Osteoblast (primary cell): ENCODE data around the gene CETP. TPM values are rescaled to one million over a fixed set of nuclear protein-coding genes. Genes with fewer than 3 reads are reported as not detected.

Source experiments
- DNase-seq: peaks from one replicate; pipeline ENCODE4 v3.0.0; 2011; ENCODE audit warnings: low spot score, mixed read lengths; ENCODE audit not compliant: insufficient read length; ENCODE audit errors: missing footprints
- H2AFZ ChIP-seq: 2 replicates; pipeline ENCODE4 v1.6.0; 2011; ENCODE audit warnings: mild to moderate bottlenecking, low read length
- H3K27ac ChIP-seq: 2 replicates; pipeline ENCODE4 v1.5.1; 2011; ENCODE audit warnings: mild to moderate bottlenecking, low read depth, low read length, moderate library complexity
- H3K27me3 ChIP-seq: 2 replicates; pipeline ENCODE4 v1.6.0; 2012; ENCODE audit warnings: mild to moderate bottlenecking, control low read depth, inconsistent platforms, low read length, moderate library complexity; ENCODE audit not compliant: insufficient read depth
- H3K36me3 ChIP-seq: 2 replicates; pipeline ENCODE4 v1.5.1; 2011; ENCODE audit warnings: mild to moderate bottlenecking, low read length, control low read depth, moderate library complexity; ENCODE audit not compliant: insufficient read depth
- H3K4me1 ChIP-seq: 2 replicates; pipeline ENCODE4 v1.5.1; 2011; ENCODE audit warnings: mild to moderate bottlenecking, low read length, control low read depth, moderate library complexity; ENCODE audit not compliant: insufficient read depth
- H3K4me2 ChIP-seq: 2 replicates; pipeline ENCODE4 v1.6.0; 2011; ENCODE audit warnings: mild to moderate bottlenecking, low read length; ENCODE audit not compliant: insufficient read depth
- H3K4me3 ChIP-seq: fragments of 200-600 bp; sonication (generic); 3 replicates; pipeline ENCODE4 v1.5.1; 2012; ENCODE audit warnings: mild to moderate bottlenecking, low read length, inconsistent platforms; ENCODE audit not compliant: insufficient read depth
- H3K79me2 ChIP-seq: 2 replicates; pipeline ENCODE4 v1.6.0; 2012; ENCODE audit warnings: mild to moderate bottlenecking, low read length, control low read depth, inconsistent platforms; ENCODE audit not compliant: insufficient read depth
- H3K9me3 ChIP-seq: 2 replicates; pipeline ENCODE4 v1.5.1; 2011; ENCODE audit warnings: low read depth, low read length, control low read depth
- H4K20me1 ChIP-seq: 2 replicates; pipeline ENCODE4 v1.6.0; 2012; ENCODE audit warnings: mild to moderate bottlenecking, low read length, control low read depth; ENCODE audit not compliant: insufficient read depth
- total RNA-seq: library from RNA; depleted of rRNA; stranded (reverse); fragments of >200 nt; gene quantifications from 2 replicates; pipeline ENCODE4 v1.2.3, GENCODE V29; 2012
- TF ChIP-seq, protein P1 (sequence below): IDR thresholded peaks from 2 replicates; pipeline ENCODE4 v1.5.1; 2011; ENCODE audit warnings: mild to moderate bottlenecking, low read depth, low read length, moderate library complexity; ENCODE audit errors: extremely low read depth

The CETP gene
- total RNA-seq, 1 donor: not detected

DNA sequence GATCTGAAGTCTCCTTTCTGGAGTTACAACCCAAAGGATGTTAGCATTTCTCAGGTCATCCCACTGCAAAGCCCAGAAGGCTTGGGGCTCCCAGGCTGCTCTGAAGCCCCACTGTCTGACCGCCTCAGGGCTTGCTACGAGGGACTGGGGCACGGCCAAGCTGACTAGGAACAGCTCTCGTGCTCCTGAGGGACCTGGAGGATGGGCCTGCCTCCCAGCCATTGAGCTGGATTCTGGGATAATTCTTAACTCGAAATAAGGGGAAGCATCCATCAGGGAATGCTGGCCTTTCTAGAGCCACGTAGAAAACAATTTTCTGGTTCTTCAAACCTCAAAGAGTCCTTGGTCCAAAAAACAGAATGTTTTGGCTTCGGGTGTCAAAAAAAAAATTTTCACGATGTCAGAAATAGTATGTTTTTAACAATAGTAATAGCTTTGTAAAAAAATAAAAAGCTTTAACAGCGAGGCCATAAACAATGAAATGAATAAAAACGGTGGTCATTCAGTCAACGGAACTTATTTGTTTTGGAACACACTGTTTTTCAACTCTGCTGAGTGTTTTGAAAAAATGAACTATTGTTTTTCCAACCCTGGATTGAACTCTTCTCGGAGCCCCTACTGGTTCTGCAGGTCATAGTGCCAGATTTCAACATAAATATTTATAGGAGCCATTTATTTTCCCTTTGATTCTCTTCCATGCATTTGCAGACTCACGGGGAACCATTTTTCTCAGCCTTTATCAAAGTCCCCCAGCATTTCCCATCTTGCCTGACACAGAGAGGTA lies 46.2 kb upstream of the CETP start:
- Histone ChIP-seq H3K9me3 (no peaks in the 10 kb centered on the region), H3K27me3 (peaks cover 5% of the 10 kb centered on the region), H3K79me2 (no peaks in the 10 kb centered on the region), H3K36me3 (no peaks in the 10 kb centered on the region), H3K27ac (peak overlapping the region; percentile 32), H3K4me1 (peaks cover 69% of the 10 kb centered on the region), H3K4me2 (peak overlapping the region; percentile 54), H3K4me3 (no peak overlapping the region), H2AFZ (peak overlapping the region; percentile 63), H4K20me1 (no peaks in the 10 kb centered on the region)
- TF ChIP-seq, protein P1, sequence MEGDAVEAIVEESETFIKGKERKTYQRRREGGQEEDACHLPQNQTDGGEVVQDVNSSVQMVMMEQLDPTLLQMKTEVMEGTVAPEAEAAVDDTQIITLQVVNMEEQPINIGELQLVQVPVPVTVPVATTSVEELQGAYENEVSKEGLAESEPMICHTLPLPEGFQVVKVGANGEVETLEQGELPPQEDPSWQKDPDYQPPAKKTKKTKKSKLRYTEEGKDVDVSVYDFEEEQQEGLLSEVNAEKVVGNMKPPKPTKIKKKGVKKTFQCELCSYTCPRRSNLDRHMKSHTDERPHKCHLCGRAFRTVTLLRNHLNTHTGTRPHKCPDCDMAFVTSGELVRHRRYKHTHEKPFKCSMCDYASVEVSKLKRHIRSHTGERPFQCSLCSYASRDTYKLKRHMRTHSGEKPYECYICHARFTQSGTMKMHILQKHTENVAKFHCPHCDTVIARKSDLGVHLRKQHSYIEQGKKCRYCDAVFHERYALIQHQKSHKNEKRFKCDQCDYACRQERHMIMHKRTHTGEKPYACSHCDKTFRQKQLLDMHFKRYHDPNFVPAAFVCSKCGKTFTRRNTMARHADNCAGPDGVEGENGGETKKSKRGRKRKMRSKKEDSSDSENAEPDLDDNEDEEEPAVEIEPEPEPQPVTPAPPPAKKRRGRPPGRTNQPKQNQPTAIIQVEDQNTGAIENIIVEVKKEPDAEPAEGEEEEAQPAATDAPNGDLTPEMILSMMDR: no peak
- peak; percentile 90 for DNase-seq

DNA sequence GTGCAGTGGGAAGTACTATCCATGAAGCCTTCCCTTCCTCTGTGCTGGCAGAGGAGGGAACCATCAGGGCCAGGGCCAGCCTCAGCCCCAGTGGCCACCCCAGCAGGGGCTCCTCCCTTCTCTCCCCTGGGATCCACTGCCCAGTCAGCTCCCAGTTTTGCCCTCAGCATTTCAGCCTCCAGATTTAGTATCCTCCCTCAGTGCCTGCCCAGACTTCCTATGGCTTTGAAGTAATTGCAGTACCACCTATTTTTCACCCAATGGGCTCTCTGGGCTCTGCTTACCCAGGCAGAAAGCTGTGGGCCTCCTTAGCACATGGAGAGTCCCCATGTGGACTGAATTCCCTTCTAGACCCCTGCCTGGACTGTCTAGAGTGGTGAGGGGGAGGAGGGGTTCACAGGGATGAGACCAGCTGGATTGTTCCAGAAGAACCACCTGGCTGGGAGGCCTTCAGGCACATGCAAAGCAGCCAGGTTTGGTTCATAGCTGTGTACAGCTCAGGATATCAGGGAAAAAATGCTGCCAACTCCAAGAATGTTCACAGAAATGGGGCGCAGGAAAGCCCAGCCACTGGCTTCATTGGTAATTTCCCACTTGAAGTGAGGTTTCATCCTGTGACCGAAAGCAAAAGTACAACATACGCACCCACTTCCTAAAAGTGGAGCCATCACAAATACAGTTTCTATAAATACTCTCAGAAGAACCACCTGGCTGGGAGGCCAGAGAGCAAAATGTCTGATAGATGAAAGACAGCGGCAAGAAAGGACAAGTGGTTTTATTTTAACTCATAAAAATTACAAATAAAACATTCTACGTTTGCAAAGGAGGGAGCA lies 45.0 kb upstream of the CETP start:
- DNase-seq: peak; percentile 87
- Histone ChIP-seq H3K27me3 (peaks cover 5% of the 10 kb centered on the region), H3K27ac (no peak overlapping the region), H4K20me1 (no peaks in the 10 kb centered on the region), H3K79me2 (no peaks in the 10 kb centered on the region), H3K36me3 (no peaks in the 10 kb centered on the region), H2AFZ (no peak overlapping the region), H3K9me3 (no peaks in the 10 kb centered on the region), H3K4me1 (peaks cover 57% of the 10 kb centered on the region), H3K4me3 (no peak overlapping the region), H3K4me2 (no peak overlapping the region)
- TF ChIP-seq, protein P1: no peak

DNA sequence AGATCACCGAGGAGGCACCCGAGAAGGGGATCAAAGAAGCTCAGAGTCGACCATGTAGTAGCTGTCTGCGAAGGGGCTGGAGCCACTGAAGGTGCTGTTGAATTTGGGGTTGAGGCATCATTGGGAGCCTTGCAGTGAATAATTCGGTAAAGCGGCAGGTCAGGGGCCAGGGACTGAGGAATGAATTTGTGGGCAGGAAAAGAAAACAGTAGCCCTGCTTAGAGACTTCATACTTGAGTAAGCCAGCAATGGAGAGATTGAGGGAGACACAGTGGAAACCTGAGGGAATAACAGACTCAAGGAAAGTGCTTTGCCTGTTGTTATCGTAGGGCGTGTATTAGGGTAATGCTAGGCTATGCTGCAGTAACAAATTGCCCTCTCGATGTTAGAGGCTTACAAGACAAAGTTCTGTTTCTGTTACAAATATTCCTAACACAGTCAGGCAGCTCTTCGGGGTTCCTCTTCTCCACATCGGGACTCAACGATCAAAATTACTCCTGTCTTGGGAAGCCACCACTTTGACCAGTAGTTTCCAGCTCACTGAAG lies 43.2 kb upstream of the CETP start:
- peaks cover 5% of the 10 kb centered on the region for H3K27me3 ChIP-seq

More for the DNA sequence above, 43.2 kb upstream of the CETP start:
- Histone ChIP-seq H4K20me1 (no peaks in the 10 kb centered on the region), H3K4me1 (peaks cover 41% of the 10 kb centered on the region), H3K9me3 (no peaks in the 10 kb centered on the region), H2AFZ (no peak overlapping the region), H3K27ac (no peak overlapping the region), H3K4me3 (no peak overlapping the region), H3K79me2 (no peaks in the 10 kb centered on the region), H3K36me3 (no peaks in the 10 kb centered on the region), H3K4me2 (peak overlapping the region; percentile 12)
- DNase-seq: peak; percentile 68
- TF ChIP-seq, protein P1: no peak
